Aorta (tissue), 5 donors: ENCODE data around the gene H2BK1. TPM values are rescaled to one million over a fixed set of nuclear protein-coding genes. Genes with fewer than 3 reads are reported as not detected.

ENCODE experiments used
- ATAC-seq: fragments of 200-7000 bp; cut with Tn5 transposase; one replicate; pipeline ENCODE4 v1.9.1; 2022; ENCODE audit warnings: moderate library complexity; ENCODE audit not compliant: low FRiP score
- DNase-seq, 2 donors: peaks; one replicate each; pipeline ENCODE4 v3.0.0-alpha.2; 2020
- H3K27ac ChIP-seq, 2 donors: one replicate each; pipeline ENCODE4 v1.5.1; 2013; ENCODE audit warnings: low read length in 2 of 2, mild to moderate bottlenecking in 2 of 2, moderate library complexity in 2 of 2, control low read depth in 1 of 2, inconsistent platforms in 1 of 2, low read depth in 1 of 2
- H3K27me3 ChIP-seq, 2 donors: one replicate each; pipeline ENCODE4 v1.6.1; 2013; ENCODE audit warnings: control low read depth in 1 of 2, low read length in 1 of 2, mild to moderate bottlenecking in 1 of 2, moderate library complexity in 1 of 2; ENCODE audit not compliant: insufficient read depth in 2 of 2, control insufficient read depth in 1 of 2
- H3K36me3 ChIP-seq, 2 donors: one replicate each; pipeline ENCODE4 v1.6.1; 2013; ENCODE audit warnings: control low read depth in 1 of 2, low read length in 1 of 2, mild to moderate bottlenecking in 1 of 2; ENCODE audit not compliant: insufficient read depth in 2 of 2, control insufficient read depth in 1 of 2
- H3K4me1 ChIP-seq, 2 donors: one replicate each; pipeline ENCODE4 v1.6.1; 2013; ENCODE audit warnings: low read length in 2 of 2, control low read depth in 1 of 2, mild to moderate bottlenecking in 1 of 2, moderate library complexity in 1 of 2; ENCODE audit not compliant: insufficient read depth in 2 of 2, control insufficient read depth in 1 of 2
- H3K4me3 ChIP-seq, 2 donors: one replicate each; pipeline ENCODE4 v1.5.1; 2013; ENCODE audit warnings: low read length in 2 of 2, control low read depth in 1 of 2, mild to moderate bottlenecking in 1 of 2
- H3K9me3 ChIP-seq: one replicate; pipeline ENCODE4 v1.6.1; 2013; ENCODE audit warnings: mild to moderate bottlenecking, low read length; ENCODE audit not compliant: control insufficient read depth
- WGBS, 2 donors: extraction: QIAGEN DNeasy Blood & Tissue Kit; methylation state at CpG; one replicate each; pipeline ENCODE4 v1.1.7; 2013; 5-methylcytosine and 5-hydroxymethylcytosine counted together
- intact Hi-C, 2 donors: fragments of 100-400 bp; cut with DNase I; formaldehyde crosslinking; loops; one replicate each; pipeline versions ENCODE4 v1.14.2 to v1.15.0; 2022
- polyA plus RNA-seq, 2 donors: library from polyadenylated mRNA; stranded (reverse); fragments of 200-250 nt; gene quantifications; one replicate each; pipeline ENCODE4 v1.2.3, GENCODE V29; 2013
- total RNA-seq, 2 donors: library from RNA; stranded (reverse); fragmentation: NEBNext Ultra II Directional; extraction: Animal tissue kit (Norgen Biotek cat#: 25700); gene quantifications; one replicate each; pipeline ENCODE4 v1.2.1, GENCODE V29; 2021
- donor health status: healthy with polysubstance abuse.
- donor health status: Bipolar disorder and iron deficiency.
- donor health status: DM: no; HTN: no; CAD: no.
- donor health status: DM: no; HTN: no; CAD: no.
- donor health status: DM: yes; HTN: yes; CAD: no.

Gene H2BK1
- total and polyA plus RNA-seq, 4 donors: 2.2 TPM; not detected in 3

DNA sequence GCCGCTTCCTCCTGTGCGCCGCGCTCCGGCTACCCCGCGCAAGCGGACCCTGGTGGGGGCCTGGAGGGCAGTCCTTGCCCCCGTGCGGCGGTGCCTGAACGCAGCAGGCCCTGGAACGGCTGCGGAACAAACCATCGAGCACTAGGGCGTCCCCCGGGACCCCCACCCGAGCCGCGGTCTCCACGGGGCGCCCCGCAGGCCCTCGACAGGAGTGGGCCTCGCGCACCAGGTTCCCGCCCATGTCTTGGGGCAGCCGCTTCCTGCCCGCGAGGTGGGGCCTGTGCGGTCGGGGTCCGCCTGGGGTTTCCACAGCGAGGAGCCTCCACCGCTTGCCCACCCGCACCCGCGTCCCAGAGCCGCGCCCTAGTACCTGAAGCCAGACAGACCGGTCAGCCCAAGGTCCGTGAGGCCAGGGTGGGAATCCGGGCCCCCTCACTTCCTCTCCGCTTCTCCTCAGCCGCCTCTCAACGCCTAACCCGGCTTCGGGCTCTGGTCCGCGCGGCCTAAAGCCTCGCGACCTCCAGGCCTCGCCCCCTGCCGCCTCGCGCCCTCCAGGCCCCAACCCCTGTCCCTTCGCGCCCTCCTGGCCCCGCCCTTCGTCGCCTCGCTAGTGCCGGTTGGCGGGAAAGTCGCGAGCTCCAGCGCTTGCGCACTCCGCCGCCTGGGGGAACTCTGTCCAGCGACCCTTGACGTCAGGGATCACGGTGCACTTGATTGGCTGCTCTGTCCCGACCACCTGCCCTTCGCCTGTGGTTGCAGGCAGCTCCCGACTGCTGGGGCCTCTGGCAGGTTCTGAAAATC, 35.8 kb downstream of the H2BK1 start:
- DNase-seq: peak in 1 of 2 donors; percentile 80
- Histone ChIP-seq H3K9me3 (no peaks in the 10 kb centered on the region), H3K27me3 (no peaks in the 10 kb centered on the region), H3K27ac (no peak overlapping the region), H3K4me3 (no peak overlapping the region), H3K4me1 (no peaks in the 10 kb centered on the region), H3K36me3 (no peaks in the 10 kb centered on the region)
- ATAC-seq: no peak
- intact Hi-C loops: loop anchor here in 1 of 2 donors (5.0 kb wide), 1 partner anchor 52 kb away; no protein-coding TSS in a partner anchor
- 50 to 54% methylated on average over 70 to 77 of the region's 77 CpGs for WGBS, 2 donors

DNA sequence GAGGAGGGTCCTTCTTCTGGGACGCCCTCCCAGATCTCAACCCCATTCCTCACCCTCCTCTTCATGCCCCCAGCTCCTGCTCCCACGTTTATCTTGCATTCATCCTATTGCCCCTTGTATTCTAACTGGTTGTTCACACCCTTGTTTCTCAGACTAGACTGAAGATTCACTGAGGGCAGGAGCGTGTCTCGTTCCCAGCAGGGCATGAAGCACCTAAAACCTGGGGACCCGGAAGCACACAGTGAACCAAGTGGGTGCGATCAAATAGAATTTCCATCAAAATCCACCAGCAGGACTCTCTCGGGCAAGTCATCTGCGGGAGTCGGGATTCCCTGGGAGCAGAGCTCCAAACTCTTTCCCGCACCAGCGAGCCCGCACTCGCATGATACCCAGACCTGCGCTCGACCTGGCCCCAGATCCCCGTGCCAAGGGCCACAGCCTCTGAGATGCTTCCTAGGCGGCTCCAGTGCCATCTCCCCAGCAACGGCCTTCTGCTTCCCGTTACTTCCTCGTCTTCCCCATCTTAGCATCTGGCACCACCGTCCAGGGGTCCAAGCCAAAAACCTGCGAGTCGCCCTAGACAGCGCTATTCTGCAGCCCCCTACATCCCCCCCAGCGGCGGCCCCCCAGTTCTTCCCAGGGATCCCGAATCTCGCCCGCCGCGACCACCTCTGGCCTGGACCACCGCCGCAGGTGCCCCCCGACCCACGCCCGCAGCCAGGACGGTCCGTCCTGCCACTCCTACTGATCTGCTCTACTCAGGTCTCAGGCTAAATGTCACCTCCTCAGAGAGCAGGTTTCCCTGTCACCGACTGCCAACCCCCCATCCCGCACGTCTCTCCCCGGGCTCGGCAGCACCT, 36.7 kb downstream of the H2BK1 start:
- no peak overlapping the region for H3K4me3 ChIP-seq
- intact Hi-C loops: loop anchor here in 1 of 2 donors (5.0 kb wide), 1 partner anchor 51 kb away; no protein-coding TSS in a partner anchor
- H3K27me3 ChIP-seq: no peaks in the 10 kb centered on the region
- H3K36me3 ChIP-seq: no peaks in the 10 kb centered on the region
- no peak overlapping the region for H3K27ac ChIP-seq
- no peak for DNase-seq
- H3K4me1 ChIP-seq: no peaks in the 10 kb centered on the region
- no peaks in the 10 kb centered on the region for H3K9me3 ChIP-seq
- ATAC-seq: no peak
- WGBS, 2 donors: 84 to 85% methylated on average over 43 of the region's 43 CpGs

DNA sequence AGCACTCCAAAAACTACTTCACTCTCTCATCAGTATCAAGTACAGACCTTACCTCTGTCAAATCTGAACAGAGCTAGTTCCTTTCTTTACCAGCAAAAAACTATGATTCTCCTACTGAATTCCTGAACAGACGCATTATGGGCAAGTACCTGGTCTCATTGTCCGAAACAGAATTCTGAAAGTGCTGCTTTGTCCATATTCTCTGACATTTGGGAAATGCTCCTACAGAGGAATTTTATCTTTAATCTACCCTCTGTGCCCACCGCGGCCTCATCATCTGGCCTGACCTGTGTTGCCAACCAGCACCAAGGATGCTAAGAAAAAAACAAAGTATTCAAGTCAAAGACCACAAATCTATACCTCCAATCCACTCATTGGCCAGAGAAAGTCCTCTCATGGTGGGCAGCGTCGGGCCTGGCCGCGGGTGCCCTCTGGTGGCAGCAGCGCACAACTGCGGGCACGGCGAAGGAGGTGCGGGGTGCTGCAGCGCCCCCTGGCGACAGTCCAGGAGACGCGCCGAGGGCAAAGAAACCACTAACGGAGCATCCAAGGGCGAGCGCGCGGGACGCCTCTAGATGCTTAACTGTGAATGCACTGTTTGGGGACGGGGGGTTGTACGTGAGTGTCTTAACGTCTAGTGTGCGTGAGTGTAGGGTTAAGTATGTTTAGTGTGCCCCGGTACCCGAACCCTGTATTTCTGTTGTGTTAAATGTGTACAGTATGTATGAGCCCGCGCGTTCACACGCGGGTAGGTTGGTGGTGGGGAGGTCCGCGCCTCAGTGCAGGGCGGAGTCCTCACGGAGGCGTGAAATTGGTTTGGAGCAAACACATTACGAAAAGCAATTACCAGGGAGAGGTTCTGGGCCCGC, 37.8 kb downstream of the H2BK1 start:
- WGBS, 2 donors: 21 to 22% methylated on average over 42 of the region's 42 CpGs
- H3K4me3 ChIP-seq: no peak overlapping the region
- no peak overlapping the region for H3K27ac ChIP-seq
- no peaks in the 10 kb centered on the region for H3K4me1 ChIP-seq
- H3K36me3 ChIP-seq: no peaks in the 10 kb centered on the region
- peak; percentile 79 to 93 for DNase-seq
- H3K9me3 ChIP-seq: no peaks in the 10 kb centered on the region
- H3K27me3 ChIP-seq: no peaks in the 10 kb centered on the region
- intact Hi-C loops: loop anchor here (1.0 to 5.0 kb wide), 2 partner anchors 47 to 50 kb away; no protein-coding TSS in a partner anchor
- peak; percentile 92 for ATAC-seq

DNA sequence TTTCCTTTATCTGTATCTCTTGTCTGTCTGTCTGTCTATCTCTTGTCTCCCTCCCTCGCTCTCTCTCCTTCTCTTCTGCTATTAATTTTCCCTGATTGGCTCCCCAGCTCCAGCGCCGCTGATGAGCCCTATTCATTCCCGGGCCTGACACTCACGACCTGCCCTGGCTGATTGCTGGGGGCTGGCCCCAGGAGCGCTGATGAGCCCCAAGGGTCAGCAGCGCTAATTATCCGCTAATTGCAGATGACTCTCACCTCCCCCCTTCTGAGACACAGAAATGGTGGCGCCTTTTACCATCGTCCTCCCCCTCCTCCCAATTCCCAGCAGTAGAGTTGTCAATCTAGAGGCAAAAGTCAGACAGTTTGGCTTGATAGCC, 41.5 kb downstream of the H2BK1 start:
- Histone ChIP-seq H3K4me3 (no peak overlapping the region), H3K36me3 (no peaks in the 10 kb centered on the region), H3K9me3 (no peaks in the 10 kb centered on the region), H3K27me3 (no peaks in the 10 kb centered on the region), H3K4me1 (no peaks in the 10 kb centered on the region), H3K27ac (no peak overlapping the region)
- 43 to 47% methylated on average over 10 of the region's 10 CpGs for WGBS, 2 donors
- DNase-seq: no peak
- no peak for ATAC-seq
- intact Hi-C loops: no loop called here

DNA sequence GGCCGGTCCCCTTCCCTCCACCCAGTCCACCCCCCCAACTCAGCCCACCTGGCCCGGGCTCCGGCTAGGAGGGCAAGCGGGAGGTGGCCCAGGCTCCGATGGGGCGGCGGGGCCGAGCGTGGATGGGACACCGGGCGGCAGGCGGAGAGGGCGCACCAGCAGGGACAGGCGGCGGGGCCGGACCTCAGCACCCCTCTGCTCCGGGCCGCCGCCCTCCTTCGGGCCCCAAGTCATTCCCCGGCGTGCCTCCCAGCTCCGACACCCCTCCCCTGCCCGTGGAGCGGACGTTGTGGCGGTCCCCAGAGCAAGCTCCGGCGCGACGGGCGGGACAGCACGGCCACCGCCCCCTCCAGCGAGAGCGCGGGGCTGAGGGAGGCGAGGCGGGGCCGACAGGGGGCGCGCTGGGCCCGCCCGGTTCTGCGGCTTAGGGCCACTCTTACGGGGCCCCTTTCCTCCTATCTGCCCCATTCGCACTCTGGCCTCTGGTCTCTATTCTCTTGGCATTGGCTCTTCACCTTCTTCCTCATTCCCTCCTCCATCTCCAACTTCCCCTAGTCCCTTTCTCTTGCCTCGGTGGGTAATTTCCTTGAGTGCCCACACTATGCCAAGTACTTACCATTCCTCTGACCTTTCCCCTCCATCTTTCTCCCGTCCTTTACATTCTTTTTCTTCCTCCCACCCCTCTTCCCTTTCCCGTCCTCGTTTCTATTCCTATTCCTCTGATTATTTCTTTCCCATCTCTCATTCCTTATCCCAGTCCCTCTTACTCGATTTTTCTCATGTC, 42.1 kb downstream of the H2BK1 start:
- DNase-seq (peak; percentile 54 to 82), ATAC-seq (peak; percentile 40)
- intact Hi-C loops: no loop called here
- Histone ChIP-seq H3K27ac (no peak overlapping the region), H3K27me3 (no peaks in the 10 kb centered on the region), H3K9me3 (no peaks in the 10 kb centered on the region), H3K36me3 (no peaks in the 10 kb centered on the region), H3K4me3 (peak overlapping the region in 1 of 2 donors; percentile 36), H3K4me1 (no peaks in the 10 kb centered on the region)
- WGBS, 2 donors: 3% methylated on average over 43 to 52 of the region's 52 CpGs

DNA sequence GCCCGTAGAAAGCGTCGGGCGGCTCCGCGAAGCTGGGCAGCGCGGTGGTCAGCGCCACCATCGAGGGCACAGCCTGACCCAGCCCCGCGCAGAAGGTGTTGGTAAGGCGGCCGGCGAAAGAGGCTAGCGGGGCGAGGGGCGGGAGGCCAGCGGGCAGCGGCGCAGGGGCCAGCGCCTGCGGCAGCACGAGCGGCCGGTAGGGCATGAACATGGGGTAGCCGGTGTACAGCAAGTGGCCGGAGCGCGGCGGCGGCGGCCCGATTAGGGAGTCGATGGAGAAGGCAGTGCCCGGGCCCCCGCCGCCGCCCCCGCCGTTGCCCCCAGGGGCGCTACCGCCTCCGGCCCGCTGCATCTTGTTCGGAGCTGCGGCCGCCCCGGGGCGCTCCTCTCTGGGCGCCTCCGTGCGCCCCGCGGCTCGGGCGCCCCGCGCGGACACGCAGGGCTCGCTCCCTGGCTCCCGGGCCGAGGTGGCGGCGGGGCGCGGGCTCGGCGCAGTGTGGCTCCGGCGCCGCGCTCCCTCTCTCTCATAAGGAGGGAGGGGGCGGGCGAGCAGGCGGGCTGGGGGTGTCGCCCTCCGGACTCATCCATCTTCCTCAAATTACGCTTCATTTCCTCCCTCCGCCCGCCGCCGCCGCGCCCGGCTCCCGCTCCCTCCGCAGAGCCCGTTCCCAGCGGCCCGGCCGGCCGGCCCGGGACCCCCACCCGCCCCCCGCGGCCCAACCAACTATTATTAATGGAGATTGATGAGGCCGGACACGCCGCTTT, 42.9 kb downstream of the H2BK1 start, which contains the start of gene GBX1:
TSS of gene GBX1 (minus strand) at position 498 of the 765 bp plus-strand sequence. CDS start at position 352, 146 bp downstream.
- DNase-seq (peak in 1 of 2 donors; percentile 80), ATAC-seq (peak; percentile 50)
- peak within 1 kb of the TSS; percentile 9 to 36 for H3K4me3 ChIP-seq
- 1% methylated on average over 78 to 101 of the region's 101 CpGs for WGBS, 2 donors
- H3K27me3 ChIP-seq: no peaks in the 10 kb centered on the region
- H3K27ac ChIP-seq: no peak within 1 kb of the TSS
- intact Hi-C loops: no loop called here
- no peaks in the 10 kb centered on the region for H3K9me3 ChIP-seq
- no peaks in the 10 kb centered on the region for H3K4me1 ChIP-seq
- H3K36me3 ChIP-seq: no peaks in the 10 kb centered on the region

DNA sequence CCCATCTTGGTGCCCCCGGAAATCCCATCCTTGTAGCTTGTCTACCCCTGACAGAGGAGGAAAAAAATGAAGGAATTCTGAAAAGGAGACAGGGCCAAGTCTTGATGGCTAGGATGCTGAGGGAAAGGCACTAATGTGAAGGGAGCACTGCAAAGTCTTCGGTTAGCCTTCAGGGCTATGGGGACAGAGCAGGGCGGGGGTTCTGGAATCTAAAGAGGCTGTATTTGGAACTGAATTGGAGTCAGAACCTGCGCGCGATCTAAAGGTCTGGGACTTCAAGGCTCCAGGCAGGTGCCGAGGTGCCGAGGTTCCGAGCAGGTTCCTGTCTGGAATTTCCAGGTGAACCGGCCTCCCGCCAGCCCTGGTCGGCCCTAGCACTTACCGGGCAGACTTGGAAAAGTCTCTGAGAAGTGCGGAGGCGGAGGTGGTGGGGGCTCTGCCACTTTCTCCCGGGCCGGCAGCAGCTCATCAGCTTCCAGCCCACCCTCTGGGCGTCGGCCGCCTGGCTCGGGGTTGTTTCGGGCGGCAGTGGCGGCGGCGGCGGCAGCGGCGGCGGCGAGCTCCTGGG, 43.6 kb downstream of the H2BK1 start:
- Histone ChIP-seq H3K36me3 (no peaks in the 10 kb centered on the region), H3K27ac (no peak overlapping the region), H3K4me1 (no peaks in the 10 kb centered on the region), H3K27me3 (no peaks in the 10 kb centered on the region), H3K9me3 (no peaks in the 10 kb centered on the region), H3K4me3 (peak overlapping the region; percentile 9 to 36)
- intact Hi-C loops: no loop called here
- ATAC-seq: no peak
- WGBS, 2 donors: 16 to 18% methylated on average over 29 to 31 of the region's 31 CpGs
- DNase-seq: no peak
